Lower leg skin (tissue), 4 donors: ENCODE data around the gene UTS2R. TPM values are rescaled to one million over a fixed set of nuclear protein-coding genes. Genes with fewer than 3 reads are reported as not detected.
"Not testable (repeated sequence)": the region's sequence is repeated elsewhere in the genome, so short reads cannot be mapped to it uniquely, and the experiment has no call there.

Experiments
- DNase-seq, 2 donors: peaks; one replicate each; pipeline ENCODE4 v3.0.0-alpha.2; 2019; ENCODE audit warnings: low spot score in 2 of 2
- H3K4me3 ChIP-seq: fragments of 200-600 bp; sonication (generic); 2 replicates; pipeline ENCODE4 v1.5.1; 2017; ENCODE audit warnings: mild to moderate bottlenecking, low read depth; ENCODE audit not compliant: poor library complexity, severe bottlenecking
- CTCF ChIP-seq, 3 donors: fragments of 450-650 bp; IDR thresholded peaks; one replicate each; pipeline ENCODE4 v1.5.1; 2016; ENCODE audit warnings: antibody characterized with exemption in 3 of 3, mild to moderate bottlenecking in 3 of 3, moderate library complexity in 2 of 3
- POLR2A ChIP-seq, 2 donors: fragments of 450-650 bp; IDR thresholded peaks; one replicate each; pipeline ENCODE4 v1.6.1; 2016 to 2017; ENCODE audit warnings: antibody characterized with exemption in 2 of 2, mild to moderate bottlenecking in 1 of 2, moderate library complexity in 1 of 2
- WGBS, 2 donors: methylation state at CpG; one replicate each; pipeline ENCODE4 v1.1.5; 2018; 5-methylcytosine and 5-hydroxymethylcytosine counted together
- intact Hi-C: fragments of 100-400 bp; cut with DNase I; formaldehyde crosslinking; loops from one replicate; pipeline ENCODE4 v1.15.0; 2023; ENCODE audit warnings: low total_unique reads
- total RNA-seq, 4 donors: library from RNA; depleted of rRNA; stranded (reverse); fragments of >200 nt; gene quantifications; one replicate each; pipeline ENCODE4 v1.1.0, GENCODE V29; 2016

Gene UTS2R
- total RNA-seq, 4 donors from 2014 or later, result not detected

- WGBS, 2 donors, result 60 to 71% methylated on average over 1 to 2 of the region's 2 CpGs
- no peak for DNase-seq
- TF ChIP-seq POLR2A (IDR thresholded peaks at IDR 0.05) (no peak), CTCF (IDR thresholded peaks at IDR 0.05) (no peak)
- intact Hi-C loops, result loop anchor here (10.0 kb wide), 1 partner anchor 417 kb away; no protein-coding TSS in a partner anchor
- no peak overlapping the region for H3K4me3 ChIP-seq
Observed at GRCh38 chr17:82357394-82357793, 14.2 kb upstream of the UTS2R start.

DNA sequence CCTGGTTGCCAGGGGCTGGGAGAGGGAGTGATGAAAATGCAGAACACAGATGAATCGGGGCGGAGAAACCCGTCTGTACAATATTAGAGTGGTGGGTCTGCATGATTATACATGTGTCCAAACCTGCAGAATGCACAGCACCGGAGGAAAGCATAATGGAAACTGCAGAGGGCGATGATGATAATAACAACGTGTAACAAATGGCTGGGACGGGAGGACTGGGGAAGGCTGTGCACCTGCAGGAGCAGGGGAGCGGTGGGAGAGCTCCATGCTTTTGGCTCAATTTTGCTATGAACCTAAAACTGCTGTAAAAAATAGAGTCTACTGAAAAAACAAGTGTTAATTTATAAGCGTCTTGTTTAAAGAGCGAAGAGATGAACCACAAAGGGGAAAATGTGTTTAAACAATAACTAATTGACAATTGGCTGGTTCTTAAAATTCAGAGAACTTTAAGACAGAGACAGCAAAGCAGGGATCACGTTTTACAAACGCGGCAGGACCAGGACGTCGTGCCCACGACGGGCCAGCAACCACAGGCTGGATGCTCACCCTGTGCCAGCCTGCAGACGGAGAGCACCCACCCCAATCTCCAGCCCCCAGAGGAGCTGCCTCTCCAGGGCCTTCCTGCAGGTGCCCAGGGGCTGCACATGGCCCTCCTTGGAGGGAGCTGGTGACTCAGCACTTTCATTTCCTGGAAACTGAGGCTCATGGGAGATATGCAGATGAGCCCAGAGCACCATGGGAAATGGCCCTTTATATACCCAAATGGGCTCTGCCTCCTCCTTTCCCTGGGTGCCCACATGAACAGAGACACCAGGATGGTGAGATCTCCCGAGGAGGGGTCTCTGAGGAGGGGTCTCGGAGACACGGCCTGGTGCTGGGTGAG, 12.9 kb upstream of the UTS2R start, which contains the start of gene TEX19:
Gene TEX19, plus strand, starts transcription at position 783 of the 886 bp plus-strand sequence. CDS start 2,904 bp downstream, outside the sequence.
- TF ChIP-seq CTCF (IDR thresholded peaks at IDR 0.05) (no peak), POLR2A (IDR thresholded peaks at IDR 0.05) (no peak)
- 55 to 56% methylated on average over 21 of the region's 21 CpGs for WGBS, 2 donors
- intact Hi-C loops, result loop anchor here (10.0 kb wide), 1 partner anchor 416 kb away; no protein-coding TSS in a partner anchor
- no peak within 1 kb of the TSS for H3K4me3 ChIP-seq
- no peak for DNase-seq

DNA sequence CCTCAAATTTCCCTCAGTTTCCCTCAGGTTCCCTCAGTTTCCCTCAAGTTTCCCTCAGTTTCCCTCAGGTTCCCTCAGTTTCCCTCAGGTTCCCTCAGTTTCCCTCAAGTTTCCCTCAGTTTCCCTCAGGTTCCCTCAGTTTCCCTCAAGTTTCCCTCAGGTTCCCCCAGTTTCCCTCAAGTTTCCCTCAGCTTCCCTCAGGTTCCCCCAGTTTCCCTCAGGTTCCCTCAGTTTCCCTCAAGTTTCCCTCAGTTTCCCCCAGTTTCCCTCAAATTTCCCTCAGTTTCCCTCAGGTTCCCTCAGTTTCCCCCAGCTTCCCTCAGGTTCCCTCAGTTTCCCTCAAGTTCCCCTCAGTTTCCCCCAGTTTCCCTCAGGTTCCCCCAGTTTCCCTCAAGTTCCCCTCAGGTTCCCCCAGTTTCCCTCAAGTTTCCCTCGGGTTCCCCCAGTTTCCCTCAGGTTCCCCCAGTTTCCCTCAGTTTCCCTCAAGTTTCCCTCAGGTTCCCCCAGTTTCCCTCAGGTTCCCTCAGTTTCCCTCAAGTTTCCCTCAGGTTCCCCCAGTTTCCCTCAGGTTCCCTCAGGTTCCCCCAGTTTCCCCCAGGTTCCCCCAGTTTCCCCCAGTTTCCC, 12.0 kb upstream of the UTS2R start:
- whole genome bisulfite sequencing, 2 donors, result 76 to 91% methylated on average over 1 of the region's 1 CpG
- not testable (repeated sequence) for DNase-seq, H3K4me3 ChIP-seq
- intact Hi-C loops, result loop anchor here (5.0 to 10.0 kb wide), 2 partner anchors 327 to 415 kb away; partner anchors contain the start of gene RAC3

- no peak overlapping the region for H3K4me3 ChIP-seq
- 89 to 97% methylated on average over 6 of the region's 6 CpGs for WGBS, 2 donors
Observed at GRCh38 chr17:82361885-82362633, 9.5 kb upstream of the UTS2R start.

DNA sequence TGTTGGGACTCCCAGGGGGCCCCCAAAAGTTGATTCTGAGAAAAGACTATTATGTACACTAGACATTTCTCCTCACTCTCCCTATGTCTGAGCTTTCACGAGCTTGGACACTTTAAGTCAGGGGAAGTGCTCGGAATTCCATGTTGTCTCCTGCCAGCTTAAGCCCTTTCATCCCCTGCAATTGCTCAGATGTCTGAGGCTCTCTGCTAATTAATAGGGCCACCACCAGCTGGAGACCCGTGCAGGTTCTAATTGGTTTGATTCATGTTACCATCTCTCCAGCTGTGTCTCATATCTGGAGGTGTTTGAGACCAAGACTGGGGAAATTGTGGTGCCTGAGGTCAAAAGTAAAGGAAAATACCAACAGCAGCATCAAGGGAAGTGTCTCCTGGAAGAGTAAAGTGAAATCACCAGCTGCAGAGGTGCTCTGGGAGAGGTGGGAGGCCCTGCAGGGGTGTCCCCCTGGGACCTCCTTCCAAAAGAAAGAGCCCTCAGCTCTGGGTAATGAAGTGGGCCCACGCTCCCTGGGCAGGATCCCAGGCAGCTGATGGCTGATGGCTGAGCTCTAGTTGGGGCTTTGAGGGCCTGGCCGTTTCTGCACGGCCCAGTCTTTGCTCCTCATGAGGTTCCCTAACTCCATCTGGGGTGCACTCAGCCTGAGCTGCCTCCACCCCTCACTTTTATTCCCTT, 5.8 kb upstream of the UTS2R start:
- intact Hi-C loops, result no loop called here
- DNase-seq, result no peak
- H3K4me3 ChIP-seq, result no peak overlapping the region
- TF ChIP-seq CTCF (IDR thresholded peaks at IDR 0.05) (no peak), POLR2A (IDR thresholded peaks at IDR 0.05) (no peak)
- 74 to 81% methylated on average over 6 of the region's 6 CpGs for WGBS, 2 donors

More at GRCh38 chr17:82361885-82362633, 9.5 kb upstream of the UTS2R start:
- no peak for DNase-seq
- intact Hi-C loops, result loop anchor here (5.0 kb wide), 1 partner anchor 330 kb away; the partner anchor contains the start of gene RAC3
- TF ChIP-seq POLR2A (IDR thresholded peaks at IDR 0.05) (no peak), CTCF (IDR thresholded peaks at IDR 0.05) (no peak)
